Measurements from ENCODE around the gene DMAC2L. TPM values are rescaled to one million over a fixed set of nuclear protein-coding genes. Genes with fewer than 3 reads are reported as not detected.

Gene DMAC2L
- total RNA-seq, 1 experiment from 2014 or later = 14.0 TPM

DNA sequence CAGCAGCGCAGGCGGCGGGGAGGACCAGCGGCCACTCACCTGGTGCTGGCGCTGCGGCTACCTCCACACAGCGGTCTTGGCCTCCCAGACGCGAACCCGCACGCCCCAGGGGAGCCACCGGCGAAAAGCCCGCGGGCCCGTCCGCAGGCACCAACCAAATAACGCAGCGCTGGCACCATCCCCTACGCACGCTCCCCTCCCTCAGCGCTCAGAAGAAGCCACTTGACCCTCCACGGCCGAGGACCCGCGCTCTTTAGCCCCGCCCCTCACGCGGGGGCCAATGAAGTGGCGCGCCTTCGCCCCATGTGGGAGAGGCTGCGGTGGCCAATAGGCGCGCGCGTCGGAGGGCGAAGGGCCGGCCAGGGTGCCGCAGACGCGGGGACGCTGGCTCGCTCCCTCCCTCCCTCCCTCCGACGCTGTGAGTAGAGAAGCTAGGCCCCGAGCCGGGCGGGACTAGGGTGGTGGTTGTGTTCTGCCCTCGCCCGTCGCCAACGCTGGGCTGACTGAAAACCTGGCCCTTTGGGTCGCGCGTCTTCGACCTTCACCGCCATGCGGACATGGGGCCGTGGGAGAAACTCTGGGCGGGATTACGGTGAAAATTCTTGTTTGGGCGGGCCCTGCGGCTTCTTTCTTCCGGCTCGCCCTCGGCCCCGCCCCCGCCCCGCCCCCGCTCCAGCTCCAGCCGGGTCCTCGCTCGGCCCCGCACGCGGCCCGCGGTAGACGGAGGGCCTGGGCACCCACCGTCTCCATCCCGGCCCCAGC lies at the start of gene DMAC2L, which contains the start of gene L2HGDH (continued):
- TF ChIP-seq, protein P1, sequence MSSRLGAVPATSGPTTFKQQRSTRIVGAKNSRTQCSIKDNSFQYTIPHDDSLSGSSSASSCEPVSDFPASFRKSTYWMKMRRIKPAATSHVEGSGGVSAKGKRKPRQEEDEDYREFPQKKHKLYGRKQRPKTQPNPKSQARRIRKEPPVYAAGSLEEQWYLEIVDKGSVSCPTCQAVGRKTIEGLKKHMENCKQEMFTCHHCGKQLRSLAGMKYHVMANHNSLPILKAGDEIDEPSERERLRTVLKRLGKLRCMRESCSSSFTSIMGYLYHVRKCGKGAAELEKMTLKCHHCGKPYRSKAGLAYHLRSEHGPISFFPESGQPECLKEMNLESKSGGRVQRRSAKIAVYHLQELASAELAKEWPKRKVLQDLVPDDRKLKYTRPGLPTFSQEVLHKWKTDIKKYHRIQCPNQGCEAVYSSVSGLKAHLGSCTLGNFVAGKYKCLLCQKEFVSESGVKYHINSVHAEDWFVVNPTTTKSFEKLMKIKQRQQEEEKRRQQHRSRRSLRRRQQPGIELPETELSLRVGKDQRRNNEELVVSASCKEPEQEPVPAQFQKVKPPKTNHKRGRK (CRISPR knock-in tag; IDR thresholded peaks at IDR 0.05; ENCODE audit: borderline replicate concordance) = no peak
- TF ChIP-seq, protein P2, sequence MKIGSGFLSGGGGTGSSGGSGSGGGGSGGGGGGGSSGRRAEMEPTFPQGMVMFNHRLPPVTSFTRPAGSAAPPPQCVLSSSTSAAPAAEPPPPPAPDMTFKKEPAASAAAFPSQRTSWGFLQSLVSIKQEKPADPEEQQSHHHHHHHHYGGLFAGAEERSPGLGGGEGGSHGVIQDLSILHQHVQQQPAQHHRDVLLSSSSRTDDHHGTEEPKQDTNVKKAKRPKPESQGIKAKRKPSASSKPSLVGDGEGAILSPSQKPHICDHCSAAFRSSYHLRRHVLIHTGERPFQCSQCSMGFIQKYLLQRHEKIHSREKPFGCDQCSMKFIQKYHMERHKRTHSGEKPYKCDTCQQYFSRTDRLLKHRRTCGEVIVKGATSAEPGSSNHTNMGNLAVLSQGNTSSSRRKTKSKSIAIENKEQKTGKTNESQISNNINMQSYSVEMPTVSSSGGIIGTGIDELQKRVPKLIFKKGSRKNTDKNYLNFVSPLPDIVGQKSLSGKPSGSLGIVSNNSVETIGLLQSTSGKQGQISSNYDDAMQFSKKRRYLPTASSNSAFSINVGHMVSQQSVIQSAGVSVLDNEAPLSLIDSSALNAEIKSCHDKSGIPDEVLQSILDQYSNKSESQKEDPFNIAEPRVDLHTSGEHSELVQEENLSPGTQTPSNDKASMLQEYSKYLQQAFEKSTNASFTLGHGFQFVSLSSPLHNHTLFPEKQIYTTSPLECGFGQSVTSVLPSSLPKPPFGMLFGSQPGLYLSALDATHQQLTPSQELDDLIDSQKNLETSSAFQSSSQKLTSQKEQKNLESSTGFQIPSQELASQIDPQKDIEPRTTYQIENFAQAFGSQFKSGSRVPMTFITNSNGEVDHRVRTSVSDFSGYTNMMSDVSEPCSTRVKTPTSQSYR (CRISPR knock-in tag; IDR thresholded peaks at IDR 0.05) = no peak
- no peak for TF ChIP-seq MXD4 (CRISPR knock-in tag; IDR thresholded peaks at IDR 0.05; ENCODE audit: borderline replicate concordance)
- no peak for TF ChIP-seq NR1H2 (CRISPR knock-in tag; IDR thresholded peaks at IDR 0.05)
- TF ChIP-seq, protein P3, sequence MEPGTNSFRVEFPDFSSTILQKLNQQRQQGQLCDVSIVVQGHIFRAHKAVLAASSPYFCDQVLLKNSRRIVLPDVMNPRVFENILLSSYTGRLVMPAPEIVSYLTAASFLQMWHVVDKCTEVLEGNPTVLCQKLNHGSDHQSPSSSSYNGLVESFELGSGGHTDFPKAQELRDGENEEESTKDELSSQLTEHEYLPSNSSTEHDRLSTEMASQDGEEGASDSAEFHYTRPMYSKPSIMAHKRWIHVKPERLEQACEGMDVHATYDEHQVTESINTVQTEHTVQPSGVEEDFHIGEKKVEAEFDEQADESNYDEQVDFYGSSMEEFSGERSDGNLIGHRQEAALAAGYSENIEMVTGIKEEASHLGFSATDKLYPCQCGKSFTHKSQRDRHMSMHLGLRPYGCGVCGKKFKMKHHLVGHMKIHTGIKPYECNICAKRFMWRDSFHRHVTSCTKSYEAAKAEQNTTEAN (CRISPR knock-in tag; IDR thresholded peaks at IDR 0.05) = peak; percentile 87
- TF ChIP-seq, protein P4, sequence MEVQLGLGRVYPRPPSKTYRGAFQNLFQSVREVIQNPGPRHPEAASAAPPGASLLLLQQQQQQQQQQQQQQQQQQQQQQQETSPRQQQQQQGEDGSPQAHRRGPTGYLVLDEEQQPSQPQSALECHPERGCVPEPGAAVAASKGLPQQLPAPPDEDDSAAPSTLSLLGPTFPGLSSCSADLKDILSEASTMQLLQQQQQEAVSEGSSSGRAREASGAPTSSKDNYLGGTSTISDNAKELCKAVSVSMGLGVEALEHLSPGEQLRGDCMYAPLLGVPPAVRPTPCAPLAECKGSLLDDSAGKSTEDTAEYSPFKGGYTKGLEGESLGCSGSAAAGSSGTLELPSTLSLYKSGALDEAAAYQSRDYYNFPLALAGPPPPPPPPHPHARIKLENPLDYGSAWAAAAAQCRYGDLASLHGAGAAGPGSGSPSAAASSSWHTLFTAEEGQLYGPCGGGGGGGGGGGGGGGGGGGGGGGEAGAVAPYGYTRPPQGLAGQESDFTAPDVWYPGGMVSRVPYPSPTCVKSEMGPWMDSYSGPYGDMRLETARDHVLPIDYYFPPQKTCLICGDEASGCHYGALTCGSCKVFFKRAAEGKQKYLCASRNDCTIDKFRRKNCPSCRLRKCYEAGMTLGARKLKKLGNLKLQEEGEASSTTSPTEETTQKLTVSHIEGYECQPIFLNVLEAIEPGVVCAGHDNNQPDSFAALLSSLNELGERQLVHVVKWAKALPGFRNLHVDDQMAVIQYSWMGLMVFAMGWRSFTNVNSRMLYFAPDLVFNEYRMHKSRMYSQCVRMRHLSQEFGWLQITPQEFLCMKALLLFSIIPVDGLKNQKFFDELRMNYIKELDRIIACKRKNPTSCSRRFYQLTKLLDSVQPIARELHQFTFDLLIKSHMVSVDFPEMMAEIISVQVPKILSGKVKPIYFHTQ (CRISPR knock-in tag; IDR thresholded peaks at IDR 0.05) = no peak
- no peak for TF ChIP-seq JUN (CRISPR knock-in tag; IDR thresholded peaks at IDR 0.05)
- TF ChIP-seq, protein P5, sequence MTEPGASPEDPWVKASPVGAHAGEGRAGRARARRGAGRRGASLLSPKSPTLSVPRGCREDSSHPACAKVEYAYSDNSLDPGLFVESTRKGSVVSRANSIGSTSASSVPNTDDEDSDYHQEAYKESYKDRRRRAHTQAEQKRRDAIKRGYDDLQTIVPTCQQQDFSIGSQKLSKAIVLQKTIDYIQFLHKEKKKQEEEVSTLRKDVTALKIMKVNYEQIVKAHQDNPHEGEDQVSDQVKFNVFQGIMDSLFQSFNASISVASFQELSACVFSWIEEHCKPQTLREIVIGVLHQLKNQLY (CRISPR knock-in tag; IDR thresholded peaks at IDR 0.05) = 0 out of 2 replicates have a peak, but pooled peaks have one; percentile 53
- TF ChIP-seq, protein P6, sequence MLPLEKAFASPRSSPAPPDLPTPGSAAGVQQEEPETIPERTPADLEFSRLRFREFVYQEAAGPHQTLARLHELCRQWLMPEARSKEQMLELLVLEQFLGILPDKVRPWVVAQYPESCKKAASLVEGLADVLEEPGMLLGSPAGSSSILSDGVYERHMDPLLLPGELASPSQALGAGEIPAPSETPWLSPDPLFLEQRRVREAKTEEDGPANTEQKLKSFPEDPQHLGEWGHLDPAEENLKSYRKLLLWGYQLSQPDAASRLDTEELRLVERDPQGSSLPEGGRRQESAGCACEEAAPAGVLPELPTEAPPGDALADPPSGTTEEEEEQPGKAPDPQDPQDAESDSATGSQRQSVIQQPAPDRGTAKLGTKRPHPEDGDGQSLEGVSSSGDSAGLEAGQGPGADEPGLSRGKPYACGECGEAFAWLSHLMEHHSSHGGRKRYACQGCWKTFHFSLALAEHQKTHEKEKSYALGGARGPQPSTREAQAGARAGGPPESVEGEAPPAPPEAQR (CRISPR knock-in tag; IDR thresholded peaks at IDR 0.05) = no peak
- TF ChIP-seq ZNF317 (CRISPR knock-in tag; IDR thresholded peaks at IDR 0.05; ENCODE audit: borderline replicate concordance, low read depth) = no peak
- TF ChIP-seq, protein P7, sequence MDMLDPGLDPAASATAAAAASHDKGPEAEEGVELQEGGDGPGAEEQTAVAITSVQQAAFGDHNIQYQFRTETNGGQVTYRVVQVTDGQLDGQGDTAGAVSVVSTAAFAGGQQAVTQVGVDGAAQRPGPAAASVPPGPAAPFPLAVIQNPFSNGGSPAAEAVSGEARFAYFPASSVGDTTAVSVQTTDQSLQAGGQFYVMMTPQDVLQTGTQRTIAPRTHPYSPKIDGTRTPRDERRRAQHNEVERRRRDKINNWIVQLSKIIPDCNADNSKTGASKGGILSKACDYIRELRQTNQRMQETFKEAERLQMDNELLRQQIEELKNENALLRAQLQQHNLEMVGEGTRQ (CRISPR knock-in tag; IDR thresholded peaks at IDR 0.05) = peak; percentile 86
- no peak; the same call in 1 of the 2 replicates for TF ChIP-seq CREM (CRISPR knock-in tag; IDR thresholded peaks at IDR 0.05)
- peak; percentile 81; the same call in 1 of the 2 replicates for TF ChIP-seq FOXP1 (CRISPR knock-in tag; IDR thresholded peaks at IDR 0.05; ENCODE audit: borderline replicate concordance)
- TF ChIP-seq GTF2I (CRISPR knock-in tag; conservative IDR thresholded peaks at IDR 0.05) = no peak
- TF ChIP-seq KAT7 (CRISPR knock-in tag; IDR thresholded peaks at IDR 0.05; ENCODE audit: borderline replicate concordance) = peak; percentile 90
- no peak for TF ChIP-seq PRRX2 (CRISPR knock-in tag; IDR thresholded peaks at IDR 0.05)
- TF ChIP-seq ZNF219 (CRISPR knock-in tag; IDR thresholded peaks at IDR 0.05; ENCODE audit: borderline replicate concordance) = no peak
- TF ChIP-seq, protein P8, sequence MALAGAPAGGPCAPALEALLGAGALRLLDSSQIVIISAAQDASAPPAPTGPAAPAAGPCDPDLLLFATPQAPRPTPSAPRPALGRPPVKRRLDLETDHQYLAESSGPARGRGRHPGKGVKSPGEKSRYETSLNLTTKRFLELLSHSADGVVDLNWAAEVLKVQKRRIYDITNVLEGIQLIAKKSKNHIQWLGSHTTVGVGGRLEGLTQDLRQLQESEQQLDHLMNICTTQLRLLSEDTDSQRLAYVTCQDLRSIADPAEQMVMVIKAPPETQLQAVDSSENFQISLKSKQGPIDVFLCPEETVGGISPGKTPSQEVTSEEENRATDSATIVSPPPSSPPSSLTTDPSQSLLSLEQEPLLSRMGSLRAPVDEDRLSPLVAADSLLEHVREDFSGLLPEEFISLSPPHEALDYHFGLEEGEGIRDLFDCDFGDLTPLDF (CRISPR knock-in tag; IDR thresholded peaks at IDR 0.05) = peak; percentile 59; the same call in 1 of the 2 replicates
- TF ChIP-seq MYBL2 (CRISPR knock-in tag; IDR thresholded peaks at IDR 0.05) = peak; percentile 87
- TF ChIP-seq, protein P9, sequence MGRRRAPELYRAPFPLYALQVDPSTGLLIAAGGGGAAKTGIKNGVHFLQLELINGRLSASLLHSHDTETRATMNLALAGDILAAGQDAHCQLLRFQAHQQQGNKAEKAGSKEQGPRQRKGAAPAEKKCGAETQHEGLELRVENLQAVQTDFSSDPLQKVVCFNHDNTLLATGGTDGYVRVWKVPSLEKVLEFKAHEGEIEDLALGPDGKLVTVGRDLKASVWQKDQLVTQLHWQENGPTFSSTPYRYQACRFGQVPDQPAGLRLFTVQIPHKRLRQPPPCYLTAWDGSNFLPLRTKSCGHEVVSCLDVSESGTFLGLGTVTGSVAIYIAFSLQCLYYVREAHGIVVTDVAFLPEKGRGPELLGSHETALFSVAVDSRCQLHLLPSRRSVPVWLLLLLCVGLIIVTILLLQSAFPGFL (CRISPR knock-in tag; IDR thresholded peaks at IDR 0.05; ENCODE audit: borderline replicate concordance) = no peak
- TF ChIP-seq TP53 (CRISPR knock-in tag; IDR thresholded peaks at IDR 0.05) = peak; percentile 90
- TF ChIP-seq TCF7 (CRISPR knock-in tag; IDR thresholded peaks at IDR 0.05; ENCODE audit: low read depth) = 0 out of 2 replicates have a peak, but pooled peaks have one; percentile 42
